IgD-negative memory B cell (primary cell): ENCODE data around the gene TUSC2. TPM values are rescaled to one million over a fixed set of nuclear protein-coding genes. Genes with fewer than 3 reads are reported as not detected.

Source experiments
- H3K27ac Mint-ChIP-seq, 3 donors: one replicate each; pipeline ENCODE4 v1.8.0; 2020 to 2022; ENCODE audit warnings: mild to moderate bottlenecking in 3 of 3, mixed read lengths in 3 of 3, moderate library complexity in 1 of 3
- H3K27me3 Mint-ChIP-seq: one replicate; pipeline ENCODE4 v1.8.0; 2021; ENCODE audit warnings: mixed read lengths
- H3K36me3 Mint-ChIP-seq: one replicate; pipeline ENCODE4 v1.8.0; 2020; ENCODE audit warnings: mild to moderate bottlenecking, mixed read lengths
- H3K4me1 Mint-ChIP-seq, 3 donors: one replicate each; pipeline ENCODE4 v1.8.0; 2020 to 2022; ENCODE audit warnings: mixed read lengths in 3 of 3, mild to moderate bottlenecking in 1 of 3
- H3K4me3 Mint-ChIP-seq, 4 donors: one replicate each; pipeline ENCODE4 v1.8.0; 2020 to 2022; ENCODE audit warnings: mild to moderate bottlenecking in 4 of 4, mixed read lengths in 4 of 4, moderate library complexity in 3 of 4
- H3K9me3 Mint-ChIP-seq, 3 donors: one replicate each; pipeline ENCODE4 v1.8.0; 2020 to 2021; ENCODE audit warnings: mixed read lengths in 3 of 3, mild to moderate bottlenecking in 1 of 3
- polyA plus RNA-seq: library from polyadenylated mRNA; unstranded; fragments of 300-500 nt; fragmentation: Illumina TruSeq; gene quantifications from one replicate; pipeline ENCODE4 v1.2.3, GENCODE V29; 2021

The TUSC2 gene
- polyA plus RNA-seq, 1 donor from 2014 or later, result 51.4 TPM

DNA sequence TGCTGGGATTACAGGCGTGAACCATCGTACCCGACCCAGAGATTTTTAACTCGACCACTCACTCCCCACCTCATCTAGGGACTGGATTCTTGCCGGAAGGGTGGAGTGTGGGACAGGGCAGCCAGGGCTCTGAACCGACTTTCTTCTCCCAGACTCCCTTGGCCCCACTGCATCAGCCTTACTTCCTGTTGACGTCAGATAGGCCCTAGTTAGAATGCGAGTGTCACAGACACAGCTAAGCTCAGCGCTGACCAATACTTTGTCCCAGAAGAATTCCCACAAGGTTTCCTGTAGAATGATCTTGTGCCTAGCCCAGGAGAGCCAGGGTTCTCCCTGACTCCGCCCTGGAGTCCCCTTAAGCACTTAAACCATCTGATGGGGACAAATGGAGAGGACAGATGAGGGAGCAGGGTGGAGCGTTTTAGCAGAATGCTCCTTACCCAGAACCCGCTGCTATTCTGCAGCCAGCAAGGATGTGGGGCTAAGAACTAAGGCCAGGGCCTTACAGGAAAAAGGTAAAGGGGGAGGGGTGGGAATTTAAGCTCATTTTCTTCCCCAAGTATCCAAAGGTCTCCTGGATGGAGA lies 5.8 kb upstream of the TUSC2 start:
- Mint-ChIP-seq H3K27ac (peak overlapping the region; percentile 16 to 77 (median 65)), H3K4me1 (peaks cover 10 to 33% (median 17%) of the 10 kb centered on the region in 3 donors)

DNA sequence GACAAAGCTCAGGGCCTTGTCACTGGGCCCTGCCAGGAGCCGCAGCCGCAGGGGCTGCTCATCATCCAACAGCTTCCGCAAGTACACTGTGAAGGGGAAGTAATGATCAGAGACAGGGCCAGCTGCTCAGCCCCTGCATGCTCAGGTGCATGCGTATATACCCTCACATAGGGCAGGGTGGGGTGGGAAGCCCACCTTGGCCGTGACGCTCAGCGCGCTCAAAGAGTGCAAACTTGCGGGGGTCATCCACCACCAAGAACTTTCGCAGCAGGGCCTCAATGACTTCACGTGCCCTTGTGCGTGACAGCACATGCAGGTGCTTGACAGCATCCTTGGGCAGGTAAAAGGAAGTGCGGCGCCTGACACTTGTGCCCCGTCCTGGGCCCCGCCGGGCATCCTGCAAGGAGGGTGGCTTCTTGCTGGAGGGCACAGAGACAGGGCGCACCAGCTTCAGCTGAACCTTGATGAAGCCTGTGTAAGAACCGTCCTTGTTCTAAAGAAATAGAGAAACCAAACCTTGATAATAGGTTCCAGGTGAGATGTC lies 3.4 kb upstream of the TUSC2 start:
- peaks cover 2% of the 10 kb centered on the region for H3K36me3 Mint-ChIP-seq
- H3K27me3 Mint-ChIP-seq, result no peaks in the 10 kb centered on the region
- H3K4me1 Mint-ChIP-seq, result peaks cover 16 to 27% (median 21%) of the 10 kb centered on the region in 3 donors
- H3K4me3 Mint-ChIP-seq, result peak overlapping the region in 3 of 4 donors; percentile 4 to 69 (median 21)
- no peak overlapping the region for H3K27ac Mint-ChIP-seq
- H3K9me3 Mint-ChIP-seq, result no peaks in the 10 kb centered on the region

More for the DNA sequence above, 5.8 kb upstream of the TUSC2 start:
- peak overlapping the region in 2 of 4 donors; percentile 50 to 73 for H3K4me3 Mint-ChIP-seq
- H3K9me3 Mint-ChIP-seq, result no peaks in the 10 kb centered on the region
- peaks cover 2% of the 10 kb centered on the region for H3K36me3 Mint-ChIP-seq
- no peaks in the 10 kb centered on the region for H3K27me3 Mint-ChIP-seq

DNA sequence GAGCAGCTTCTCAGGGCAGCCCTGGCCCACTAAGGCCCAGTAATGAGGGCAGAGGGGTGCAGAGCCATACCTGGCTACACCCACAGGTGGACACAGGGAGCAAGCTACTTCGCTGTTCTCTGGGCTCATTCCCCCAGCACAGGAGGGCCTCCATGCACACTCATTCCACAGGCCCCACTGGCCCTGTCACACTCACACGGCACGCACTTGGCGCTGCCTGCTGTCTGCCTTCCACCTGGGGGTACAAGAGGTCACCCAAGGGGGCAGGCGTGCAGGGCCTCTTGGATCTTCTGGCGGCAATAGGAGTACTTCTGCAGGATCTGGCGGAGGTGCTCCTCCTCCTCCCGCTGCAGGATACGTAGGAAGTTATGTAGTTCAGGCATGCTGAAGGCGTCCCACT lies 2.3 kb upstream of the TUSC2 start:
- peak overlapping the region in 1 of 3 donors; percentile 82 for H3K27ac Mint-ChIP-seq
- peaks cover 15 to 17% (median 17%) of the 10 kb centered on the region in 3 donors for H3K4me1 Mint-ChIP-seq
- H3K9me3 Mint-ChIP-seq, result no peaks in the 10 kb centered on the region
- peaks cover 2% of the 10 kb centered on the region for H3K36me3 Mint-ChIP-seq
- peak overlapping the region in 2 of 4 donors; percentile 28 to 69 for H3K4me3 Mint-ChIP-seq
- no peaks in the 10 kb centered on the region for H3K27me3 Mint-ChIP-seq

DNA sequence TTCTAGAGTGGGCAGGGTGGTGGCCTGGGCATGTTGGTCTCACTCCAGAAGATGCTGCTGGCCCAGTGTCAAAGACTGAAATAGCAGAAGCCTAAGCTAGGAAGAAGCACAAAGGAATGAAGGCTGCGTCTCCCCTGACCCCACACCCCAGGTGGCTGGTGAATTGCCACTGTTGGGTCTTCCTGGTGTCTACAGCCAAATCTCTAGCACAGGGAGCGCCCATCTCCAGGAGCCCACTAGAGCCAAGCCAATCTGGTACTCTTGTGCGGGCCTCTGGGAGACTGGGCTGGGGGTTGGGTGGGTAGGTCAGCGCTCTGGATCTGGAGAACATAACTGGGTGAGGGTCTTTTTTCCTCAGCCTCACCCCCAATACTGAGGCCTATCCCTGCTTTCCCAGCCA lies 894 bp downstream of the TUSC2 start:
- Mint-ChIP-seq H3K9me3 (no peaks in the 10 kb centered on the region), H3K36me3 (no peaks in the 10 kb centered on the region), H3K27ac (peak overlapping the region in 2 of 3 donors; percentile 71 to 96), H3K4me3 (peak overlapping the region; percentile 90 to 96 (median 92)), H3K4me1 (peaks cover 11 to 19% (median 17%) of the 10 kb centered on the region in 3 donors), H3K27me3 (no peaks in the 10 kb centered on the region)

- H3K9me3 Mint-ChIP-seq, result no peaks in the 10 kb centered on the region
- H3K4me1 Mint-ChIP-seq, result peaks cover 11 to 19% (median 17%) of the 10 kb centered on the region in 3 donors
- no peaks in the 10 kb centered on the region for H3K36me3 Mint-ChIP-seq
- H3K4me3 Mint-ChIP-seq, result peak overlapping the region in 2 of 4 donors; percentile 81 to 92
- H3K27ac Mint-ChIP-seq, result no peak overlapping the region
- no peaks in the 10 kb centered on the region for H3K27me3 Mint-ChIP-seq
Observed at GRCh38 chr3:50326182-50326541, 1.9 kb downstream of the TUSC2 start.

GRCh38 chr3:50325497-50326181 lies 2.4 kb downstream of the TUSC2 start:
- H3K4me3 Mint-ChIP-seq, result peak overlapping the region in 2 of 4 donors; percentile 41 to 92
- no peaks in the 10 kb centered on the region for H3K27me3 Mint-ChIP-seq
- H3K36me3 Mint-ChIP-seq, result no peaks in the 10 kb centered on the region
- peaks cover 11 to 19% (median 19%) of the 10 kb centered on the region in 3 donors for H3K4me1 Mint-ChIP-seq
- H3K27ac Mint-ChIP-seq, result no peak overlapping the region
- no peaks in the 10 kb centered on the region for H3K9me3 Mint-ChIP-seq

DNA sequence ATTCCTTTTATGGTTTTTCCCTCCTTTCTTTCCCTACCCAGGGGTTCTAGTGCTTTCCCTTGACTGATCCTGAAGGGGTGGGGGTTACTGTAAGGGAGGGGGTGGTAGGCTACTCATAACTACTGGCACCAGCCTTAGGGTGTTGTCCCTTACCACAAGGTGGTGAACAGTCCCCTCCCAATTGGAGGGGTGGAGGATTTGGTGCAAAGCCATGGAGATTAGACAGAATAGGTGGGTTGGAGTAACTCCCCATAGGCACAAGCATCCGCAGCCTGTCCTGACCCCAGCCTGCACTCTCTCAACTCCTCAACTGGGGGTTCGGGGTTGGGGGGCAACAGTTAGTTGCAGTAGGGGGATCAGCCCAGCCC lies 2.9 kb downstream of the TUSC2 start:
- Mint-ChIP-seq H3K27ac (peak overlapping the region in 1 of 3 donors; percentile 86), H3K4me1 (peaks cover 14 to 23% (median 22%) of the 10 kb centered on the region in 3 donors), H3K27me3 (no peaks in the 10 kb centered on the region), H3K9me3 (no peaks in the 10 kb centered on the region), H3K4me3 (peak overlapping the region in 2 of 4 donors; percentile 27 to 92), H3K36me3 (no peaks in the 10 kb centered on the region)

DNA sequence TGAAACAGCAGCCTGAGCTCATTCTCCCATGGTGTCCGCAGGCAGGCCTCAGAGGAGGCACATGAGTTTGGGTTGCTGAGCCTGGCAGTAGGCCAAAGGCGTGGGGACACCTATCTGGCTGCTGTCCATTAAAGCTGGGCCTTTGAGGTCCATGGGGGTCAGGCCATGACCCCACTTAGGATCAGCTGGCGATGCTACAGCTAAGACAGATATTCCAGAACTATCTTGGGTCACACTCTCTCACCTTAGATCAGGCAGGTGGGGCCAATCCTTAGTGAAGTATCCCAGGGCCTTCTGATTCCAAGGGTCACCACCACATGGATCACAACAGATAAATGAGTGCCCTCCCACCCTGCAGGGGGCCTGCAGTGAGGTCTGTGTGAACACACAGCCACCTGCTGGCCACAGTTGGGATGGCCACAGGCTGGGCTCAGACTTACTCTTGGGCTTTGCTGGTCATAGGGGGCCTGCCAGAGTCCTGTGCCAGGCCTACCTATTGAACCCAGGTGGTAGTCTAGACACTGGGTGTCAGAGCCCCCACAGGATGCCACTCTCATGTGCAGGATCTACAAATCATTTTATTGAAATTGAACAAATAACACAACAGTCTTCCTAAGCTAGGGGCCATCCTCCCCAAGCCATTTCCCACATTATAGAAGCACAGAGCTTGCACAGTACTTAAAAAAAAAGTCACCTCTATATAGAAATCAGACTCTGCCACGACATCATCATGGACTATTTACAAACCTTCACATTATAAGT lies 3.5 kb downstream of the TUSC2 start:
- no peaks in the 10 kb centered on the region for H3K36me3 Mint-ChIP-seq
- peak overlapping the region in 3 of 4 donors; percentile 3 to 92 (median 27) for H3K4me3 Mint-ChIP-seq
- no peaks in the 10 kb centered on the region for H3K9me3 Mint-ChIP-seq
- H3K4me1 Mint-ChIP-seq, result peaks cover 17 to 27% (median 26%) of the 10 kb centered on the region in 3 donors
- peak overlapping the region in 2 of 3 donors; percentile 63 to 86 for H3K27ac Mint-ChIP-seq
- H3K27me3 Mint-ChIP-seq, result no peaks in the 10 kb centered on the region

DNA sequence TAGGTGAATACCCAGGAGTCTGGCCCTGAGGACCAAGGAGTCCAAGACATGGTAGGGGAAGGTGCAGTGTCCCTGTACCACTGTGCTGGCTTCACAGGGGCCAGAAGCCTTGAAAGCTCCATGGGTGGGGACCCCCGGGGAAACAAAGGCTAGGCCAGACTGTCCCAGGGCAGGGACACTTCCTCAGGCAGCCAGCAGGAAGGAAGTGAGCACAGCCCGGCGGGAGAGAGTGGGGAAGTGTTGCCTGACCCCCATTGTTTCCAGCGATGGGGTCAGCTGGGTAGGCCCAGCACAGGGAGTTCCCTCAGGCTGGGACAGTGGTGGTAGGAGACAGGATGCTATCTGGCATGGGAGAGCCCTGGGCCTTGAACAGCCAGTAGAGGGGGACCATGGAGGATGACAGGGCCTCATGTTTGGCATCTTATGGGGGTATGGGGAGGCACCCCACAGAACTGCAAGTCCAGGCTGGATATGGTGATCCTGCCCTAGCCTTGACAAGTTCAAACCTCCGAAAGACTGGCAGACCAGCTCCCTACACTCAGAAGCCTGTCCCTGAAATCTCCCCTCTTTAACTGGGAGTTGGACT lies 4.3 kb downstream of the TUSC2 start:
- Mint-ChIP-seq H3K4me1 (peaks cover 20 to 34% (median 30%) of the 10 kb centered on the region in 3 donors), H3K4me3 (peak overlapping the region in 1 of 4 donors; percentile 92), H3K36me3 (no peaks in the 10 kb centered on the region), H3K27ac (peak overlapping the region in 2 of 3 donors; percentile 53 to 89), H3K27me3 (no peaks in the 10 kb centered on the region), H3K9me3 (no peaks in the 10 kb centered on the region)

DNA sequence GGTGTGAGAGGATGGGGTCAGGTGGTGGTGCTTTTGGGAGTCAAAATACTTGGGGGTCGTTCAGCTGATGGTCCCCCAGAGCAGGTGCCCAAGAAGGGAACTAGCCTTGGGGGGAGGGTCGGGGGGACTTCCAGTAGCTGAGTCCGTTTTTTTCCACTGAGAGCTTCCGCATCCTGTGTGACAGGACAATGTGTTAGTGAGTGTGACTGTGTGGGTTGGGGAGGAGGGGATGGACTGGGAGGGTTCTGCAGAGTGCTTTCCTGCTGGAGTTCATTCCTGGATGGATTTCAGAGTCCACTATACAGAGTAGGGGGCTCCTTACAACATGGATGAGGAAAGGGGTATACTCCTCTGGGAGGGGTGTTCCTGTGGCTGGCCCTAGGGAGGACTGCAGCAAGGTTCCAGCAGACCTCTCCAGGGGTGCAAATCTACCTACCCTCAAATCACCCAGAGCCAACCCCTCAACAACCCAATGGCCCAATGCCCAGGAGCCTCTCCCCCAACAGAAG lies 4.9 kb downstream of the TUSC2 start:
- no peaks in the 10 kb centered on the region for H3K27me3 Mint-ChIP-seq
- H3K9me3 Mint-ChIP-seq, result no peaks in the 10 kb centered on the region
- no peaks in the 10 kb centered on the region for H3K36me3 Mint-ChIP-seq
- peaks cover 17 to 34% (median 28%) of the 10 kb centered on the region in 3 donors for H3K4me1 Mint-ChIP-seq
- peak overlapping the region in 2 of 4 donors; percentile 13 to 92 for H3K4me3 Mint-ChIP-seq
- H3K27ac Mint-ChIP-seq, result peak overlapping the region in 2 of 3 donors; percentile 53 to 89

DNA sequence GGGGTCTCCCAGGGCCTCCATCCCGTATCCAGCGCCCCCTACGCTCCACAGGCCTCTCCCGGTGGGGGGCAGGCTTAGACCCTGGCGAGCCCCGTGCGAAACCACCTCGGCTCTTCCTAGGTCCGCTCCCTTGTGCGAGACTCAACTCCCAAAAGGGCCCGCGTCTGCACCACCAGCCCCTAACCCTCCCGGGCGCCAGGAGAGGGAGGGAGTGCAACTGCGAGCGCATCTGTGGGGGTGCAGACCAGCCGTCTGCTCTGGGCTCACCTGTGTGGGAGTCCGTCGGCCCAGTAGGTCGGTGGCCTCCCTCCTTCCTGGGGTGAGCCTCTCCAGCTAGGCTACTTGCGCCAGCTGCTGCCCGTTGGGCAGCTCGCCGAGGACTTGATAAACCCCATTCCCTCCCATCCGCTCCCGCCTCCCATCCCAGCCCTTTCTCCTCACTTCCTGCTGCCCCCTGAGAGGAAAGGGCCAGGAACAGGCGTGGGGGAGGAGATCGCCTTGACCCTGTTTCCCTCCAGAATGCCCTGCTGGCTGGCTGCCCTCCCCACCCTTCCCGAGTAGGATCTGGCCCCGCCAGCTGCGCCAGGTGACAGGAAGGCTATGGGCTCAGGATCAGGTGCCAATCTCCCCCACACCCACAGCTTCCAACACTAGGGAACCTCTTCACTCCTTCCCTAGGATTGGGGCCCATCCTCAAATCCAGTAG lies 5.5 kb downstream of the TUSC2 start, which contains the start of gene HYAL2:
Gene HYAL2 (minus strand): TSS at position 360 of the 706 bp plus-strand sequence. CDS start 2,256 bp downstream, outside the sequence.
- Mint-ChIP-seq H3K36me3 (no peaks in the 10 kb centered on the region), H3K27ac (peak within 1 kb of the TSS; percentile 89 to 96 (median 95))

DNA sequence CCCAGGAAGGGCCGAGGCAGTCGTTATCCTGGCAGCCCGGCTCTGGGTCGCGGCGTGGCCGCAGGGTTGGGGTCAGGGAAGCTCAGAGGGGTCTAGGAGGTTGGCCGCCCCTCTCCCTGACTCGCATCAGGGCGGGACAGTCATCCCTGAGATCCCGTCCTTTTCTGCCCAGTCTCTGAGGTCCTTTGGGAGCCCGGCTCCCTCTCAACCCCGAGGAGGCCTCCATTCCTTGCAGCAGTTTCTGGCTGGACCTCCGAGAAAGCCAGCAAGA lies 6.0 kb downstream of the TUSC2 start:
- Mint-ChIP-seq H3K4me1 (peaks cover 16 to 32% (median 25%) of the 10 kb centered on the region in 3 donors), H3K27ac (peak overlapping the region in 2 of 3 donors; percentile 89 to 95), H3K36me3 (no peaks in the 10 kb centered on the region)

More for the DNA sequence above, 5.5 kb downstream of the TUSC2 start, which contains the start of gene HYAL2:
- Mint-ChIP-seq H3K9me3 (no peaks in the 10 kb centered on the region), H3K4me1 (peaks cover 15 to 31% (median 26%) of the 10 kb centered on the region in 3 donors), H3K4me3 (peak within 1 kb of the TSS; percentile 84 to 96 (median 94)), H3K27me3 (no peaks in the 10 kb centered on the region)

GRCh38 chr3:50321336-50322114 lies 6.5 kb downstream of the TUSC2 start:
- H3K27me3 Mint-ChIP-seq, result no peaks in the 10 kb centered on the region
- H3K36me3 Mint-ChIP-seq, result no peaks in the 10 kb centered on the region
- H3K27ac Mint-ChIP-seq, result peak overlapping the region; percentile 89 to 96 (median 95)
- peak overlapping the region; percentile 84 to 96 (median 92) for H3K4me3 Mint-ChIP-seq
- H3K4me1 Mint-ChIP-seq, result peaks cover 21 to 37% (median 26%) of the 10 kb centered on the region in 3 donors
- no peaks in the 10 kb centered on the region for H3K9me3 Mint-ChIP-seq

More for the DNA sequence above, 6.0 kb downstream of the TUSC2 start:
- Mint-ChIP-seq H3K27me3 (no peaks in the 10 kb centered on the region), H3K4me3 (peak overlapping the region in 3 of 4 donors; percentile 84 to 95 (median 90)), H3K9me3 (no peaks in the 10 kb centered on the region)
